Mucosa of stomach (tissue), 1 donor: ENCODE data around the gene TMCC1.

Experiments
- H3K27me3 ChIP-seq: one replicate; pipeline ENCODE4 v1.7.0; 2013; ENCODE audit warnings: mild to moderate bottlenecking, low read length; ENCODE audit not compliant: control insufficient read depth, insufficient read depth
- H3K36me3 ChIP-seq: one replicate; pipeline ENCODE4 v1.7.0; 2013; ENCODE audit warnings: low read length; ENCODE audit not compliant: control insufficient read depth, insufficient read depth
- H3K4me1 ChIP-seq: one replicate; pipeline ENCODE4 v1.7.0; 2013; ENCODE audit warnings: mild to moderate bottlenecking, low read length; ENCODE audit not compliant: control insufficient read depth, insufficient read depth
- H3K4me3 ChIP-seq: one replicate; pipeline ENCODE4 v1.7.0; 2013; ENCODE audit warnings: low read length
- H3K9ac ChIP-seq: one replicate; pipeline ENCODE4 v1.7.0; 2013; ENCODE audit warnings: mild to moderate bottlenecking, low read length, moderate library complexity
- H3K9me3 ChIP-seq: one replicate; pipeline ENCODE4 v1.7.0; 2013; ENCODE audit warnings: mild to moderate bottlenecking, low read length, moderate library complexity; ENCODE audit not compliant: control insufficient read depth
- donor health status: Pancreatic carcinoma.

Gene TMCC1

DNA sequence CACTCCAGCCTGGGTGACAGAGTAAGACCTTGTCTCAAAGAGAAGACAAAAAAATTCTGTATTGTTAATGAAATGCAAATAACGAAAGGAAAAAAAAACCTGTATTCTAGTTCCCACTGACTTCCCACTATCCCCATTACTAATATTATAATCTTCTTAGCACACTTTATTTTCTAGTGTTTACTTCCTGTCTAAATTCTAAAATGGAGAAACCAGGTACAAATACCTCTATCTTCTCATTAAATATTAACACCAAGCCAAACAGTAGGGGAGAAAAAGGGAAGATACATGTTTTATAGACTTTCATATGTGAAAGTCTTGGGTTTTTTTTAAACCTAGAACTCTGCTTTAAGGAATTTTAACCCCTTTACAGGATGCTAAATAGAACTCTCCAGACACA is 231.7 kb downstream of the TMCC1 start:
- no peak overlapping the region for H3K9ac ChIP-seq
- no peaks in the 10 kb centered on the region for H3K9me3 ChIP-seq
- H3K4me1 ChIP-seq, result peaks cover 27% of the 10 kb centered on the region
- H3K36me3 ChIP-seq, result no peaks in the 10 kb centered on the region
- no peak overlapping the region for H3K4me3 ChIP-seq
- no peaks in the 10 kb centered on the region for H3K27me3 ChIP-seq

- H3K9me3 ChIP-seq, result no peaks in the 10 kb centered on the region
- no peaks in the 10 kb centered on the region for H3K27me3 ChIP-seq
- H3K36me3 ChIP-seq, result no peaks in the 10 kb centered on the region
- H3K9ac ChIP-seq, result no peak overlapping the region
- H3K4me3 ChIP-seq, result no peak overlapping the region
- peaks cover 31% of the 10 kb centered on the region for H3K4me1 ChIP-seq
Measured at GRCh38 chr3:129658110-129658843, 235.2 kb downstream of the TMCC1 start.

DNA sequence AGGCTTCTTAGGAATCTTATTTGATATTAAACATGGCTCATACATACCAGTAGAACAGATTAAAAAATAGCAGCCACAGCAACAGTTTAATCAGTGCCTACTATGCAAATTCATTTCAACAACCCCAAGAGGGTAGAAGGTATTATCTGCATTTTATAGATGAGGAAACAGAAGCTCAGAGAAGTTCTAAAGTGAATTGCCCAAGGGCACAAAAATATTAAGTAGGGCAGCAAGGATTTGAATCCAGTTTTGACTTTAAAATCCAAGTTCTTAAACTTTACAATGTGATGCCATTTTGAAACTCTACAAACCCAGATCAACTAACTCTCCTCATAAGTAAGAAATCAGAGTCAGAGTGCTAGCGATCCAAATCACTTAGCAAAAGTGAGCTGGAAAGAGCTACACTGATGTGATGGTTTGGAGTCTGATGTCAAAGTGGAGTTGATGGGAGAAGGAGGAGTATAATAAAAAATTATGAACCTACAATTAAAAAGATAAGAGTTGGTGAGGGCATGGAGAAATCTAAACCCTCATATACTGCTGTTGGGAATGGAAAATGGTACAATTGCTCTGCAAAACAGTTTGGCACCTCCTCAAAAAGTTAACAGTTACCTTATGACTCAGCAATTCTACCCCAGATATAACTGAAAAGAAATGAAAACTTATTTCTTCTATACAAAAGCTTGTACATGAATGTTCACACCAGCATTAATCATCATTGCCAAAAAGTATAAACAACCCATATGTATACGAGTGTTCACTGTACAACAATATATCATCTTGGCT is 236.1 kb downstream of the TMCC1 start:
- no peaks in the 10 kb centered on the region for H3K27me3 ChIP-seq
- H3K4me1 ChIP-seq, result peaks cover 22% of the 10 kb centered on the region
- H3K36me3 ChIP-seq, result no peaks in the 10 kb centered on the region
- no peak overlapping the region for H3K9ac ChIP-seq
- no peaks in the 10 kb centered on the region for H3K9me3 ChIP-seq
- no peak overlapping the region for H3K4me3 ChIP-seq

- H3K27me3 ChIP-seq, result no peaks in the 10 kb centered on the region
- no peaks in the 10 kb centered on the region for H3K9me3 ChIP-seq
- H3K9ac ChIP-seq, result no peak overlapping the region
- H3K36me3 ChIP-seq, result no peaks in the 10 kb centered on the region
- peaks cover 16% of the 10 kb centered on the region for H3K4me1 ChIP-seq
- H3K4me3 ChIP-seq, result no peak overlapping the region
Measured at GRCh38 chr3:129656659-129657247, 236.8 kb downstream of the TMCC1 start.

DNA sequence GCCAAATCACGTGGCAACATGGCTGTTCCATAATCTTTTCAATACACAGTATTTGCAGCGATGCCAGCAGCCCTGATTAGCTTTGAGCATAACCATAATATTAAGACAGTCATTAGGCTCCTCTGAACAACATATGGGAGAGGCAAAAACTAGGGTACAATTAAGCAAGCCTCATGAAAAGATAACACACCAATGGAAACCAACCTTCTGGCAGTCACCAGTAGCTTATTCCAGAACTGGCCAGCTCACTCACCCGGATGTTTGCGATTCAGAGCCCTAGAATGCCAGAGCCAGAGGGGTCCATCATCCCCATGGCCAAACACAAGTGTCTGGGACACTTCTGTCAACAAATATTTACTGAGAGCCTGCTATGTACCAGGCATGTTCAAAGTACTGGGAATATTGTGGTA is 238.2 kb downstream of the TMCC1 start:
- Histone ChIP-seq H3K9ac (no peak overlapping the region), H3K4me3 (no peak overlapping the region), H3K36me3 (no peaks in the 10 kb centered on the region), H3K9me3 (no peaks in the 10 kb centered on the region), H3K27me3 (no peaks in the 10 kb centered on the region), H3K4me1 (peaks cover 16% of the 10 kb centered on the region)

GRCh38 chr3:129654131-129654530 is 239.4 kb downstream of the TMCC1 start:
- Histone ChIP-seq H3K9me3 (no peaks in the 10 kb centered on the region), H3K4me3 (no peak overlapping the region), H3K36me3 (no peaks in the 10 kb centered on the region), H3K4me1 (peaks cover 23% of the 10 kb centered on the region), H3K27me3 (no peaks in the 10 kb centered on the region), H3K9ac (no peak overlapping the region)

DNA sequence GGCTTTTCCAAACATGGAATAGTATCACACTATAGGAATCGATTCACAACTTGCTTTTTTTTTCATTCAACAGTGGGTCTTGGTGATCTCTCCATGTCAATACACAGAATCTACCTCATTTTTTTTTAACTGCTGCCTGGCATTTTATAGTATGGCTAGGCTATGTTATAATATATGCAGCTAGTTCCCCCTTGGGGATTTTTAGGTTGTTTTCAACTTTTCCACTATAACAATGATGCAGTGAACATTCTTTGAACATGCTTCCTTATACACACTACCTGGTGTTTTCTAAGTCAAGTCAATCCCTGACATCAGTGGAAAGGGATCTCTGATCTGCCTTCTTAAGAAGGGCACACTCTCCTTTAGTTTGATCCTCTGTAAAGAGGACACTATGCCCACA is 240.5 kb downstream of the TMCC1 start:
- H3K9ac ChIP-seq, result no peak overlapping the region
- no peaks in the 10 kb centered on the region for H3K27me3 ChIP-seq
- H3K9me3 ChIP-seq, result no peaks in the 10 kb centered on the region
- no peak overlapping the region for H3K4me3 ChIP-seq
- H3K4me1 ChIP-seq, result peaks cover 19% of the 10 kb centered on the region
- H3K36me3 ChIP-seq, result no peaks in the 10 kb centered on the region

- Histone ChIP-seq H3K27me3 (no peaks in the 10 kb centered on the region), H3K4me3 (no peak overlapping the region), H3K36me3 (no peaks in the 10 kb centered on the region), H3K4me1 (peaks cover 12% of the 10 kb centered on the region), H3K9ac (no peak overlapping the region), H3K9me3 (no peaks in the 10 kb centered on the region)
Measured at GRCh38 chr3:129651435-129652202, 241.9 kb downstream of the TMCC1 start.

DNA sequence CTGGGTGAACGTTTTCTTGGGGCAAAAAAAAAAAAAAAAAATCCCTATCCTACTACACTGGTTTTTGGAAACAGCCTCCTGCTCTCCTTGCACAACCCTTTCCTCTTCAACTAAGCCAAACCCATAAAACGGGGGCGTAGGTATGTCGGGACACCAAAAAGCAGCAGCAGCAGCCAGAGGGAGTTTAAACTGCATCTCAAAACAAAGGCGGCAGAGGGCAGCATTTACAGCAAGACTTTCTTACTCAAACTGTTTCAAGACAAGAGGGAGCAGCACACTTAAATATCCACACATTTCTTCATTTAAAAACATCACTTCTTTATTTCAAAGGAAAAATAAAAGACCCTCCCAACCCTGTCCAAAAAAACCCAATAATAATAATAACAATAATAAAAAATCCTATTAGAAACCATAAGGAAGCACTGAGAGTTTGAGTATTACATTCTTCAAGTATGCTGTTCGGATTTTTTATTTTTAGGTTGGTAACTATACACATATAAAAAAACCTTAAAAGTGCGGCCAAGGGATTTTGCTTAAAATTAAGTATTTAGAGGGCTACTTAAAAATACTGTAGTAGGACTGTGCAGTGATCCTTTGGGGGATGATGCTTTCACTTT is 243.1 kb downstream of the TMCC1 start:
- H3K9me3 ChIP-seq, result no peaks in the 10 kb centered on the region
- no peaks in the 10 kb centered on the region for H3K36me3 ChIP-seq
- no peaks in the 10 kb centered on the region for H3K27me3 ChIP-seq
- peaks cover 10% of the 10 kb centered on the region for H3K4me1 ChIP-seq
- no peak overlapping the region for H3K9ac ChIP-seq
- H3K4me3 ChIP-seq, result no peak overlapping the region

DNA sequence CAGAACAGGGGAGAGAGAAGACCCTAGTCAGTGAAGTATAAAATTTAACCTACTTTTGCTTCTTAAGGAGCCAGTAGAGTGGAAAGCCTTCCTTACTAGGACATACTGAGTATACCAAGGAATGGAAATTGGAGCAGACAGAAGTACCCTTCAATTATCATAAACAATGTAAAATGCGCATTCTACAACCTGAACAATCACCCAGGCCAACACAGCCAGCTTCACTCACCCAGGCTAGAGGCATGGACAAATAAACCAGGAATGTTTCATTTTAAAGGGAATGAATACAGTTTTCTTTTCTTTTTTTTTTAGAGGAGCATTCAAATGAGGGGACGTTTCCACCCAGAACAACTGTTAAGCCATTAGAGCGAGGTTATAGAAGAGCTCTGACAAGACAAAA is 245.1 kb downstream of the TMCC1 start:
- Histone ChIP-seq H3K9me3 (no peaks in the 10 kb centered on the region), H3K27me3 (no peaks in the 10 kb centered on the region), H3K4me3 (no peak overlapping the region), H3K4me1 (peaks cover 7% of the 10 kb centered on the region), H3K9ac (no peak overlapping the region), H3K36me3 (no peaks in the 10 kb centered on the region)

DNA sequence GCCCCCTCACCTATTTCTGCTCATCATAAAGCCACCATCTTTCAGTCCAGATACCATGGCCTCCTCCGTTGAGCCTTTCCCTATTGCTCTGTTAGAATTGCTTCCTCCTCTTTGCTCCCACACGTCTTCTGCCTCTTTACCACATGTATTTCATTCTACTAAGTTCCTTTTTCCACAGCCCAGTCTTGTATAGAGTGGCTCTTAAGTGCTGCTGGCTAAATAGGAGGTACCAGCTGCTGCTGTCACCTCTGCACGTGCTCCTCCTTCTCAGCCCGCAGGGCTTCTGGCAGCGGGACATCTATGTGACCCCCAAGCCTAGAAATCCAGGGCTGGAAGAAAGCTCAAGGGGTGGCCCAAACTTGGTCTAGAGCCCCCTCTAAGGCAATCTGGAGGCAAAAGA is 248.2 kb downstream of the TMCC1 start:
- H3K4me1 ChIP-seq, result peaks cover 7% of the 10 kb centered on the region
- H3K9me3 ChIP-seq, result no peaks in the 10 kb centered on the region
- H3K27me3 ChIP-seq, result no peaks in the 10 kb centered on the region
- no peak overlapping the region for H3K4me3 ChIP-seq
- H3K9ac ChIP-seq, result no peak overlapping the region
- H3K36me3 ChIP-seq, result no peaks in the 10 kb centered on the region
